Stimulated activated effector memory CD8-positive, alpha-beta T cell treated with anti-CD3 and anti-CD28 coated beads, Interleukin-12 subunit alpha, Interleukin-12 subunit beta, amount 100 ng/mL, for 72 hours (primary cell): Measurements from ENCODE around the gene VAC14.
"Not testable (repeated sequence)": the region's sequence is repeated elsewhere in the genome, so short reads cannot be mapped to it uniquely, and the experiment has no call there.

Experiments used
- ATAC-seq: fragments of 150-1000 bp; cut with Tn5 transposase; 2 replicates; pipeline ENCODE4 v1.10.0; 2021
- DNase-seq, 2 donors: peaks; one replicate each; pipeline ENCODE4 v3.0.0; 2021 to 2022; ENCODE audit warnings: low spot score in 2 of 2
- H3K27ac Mint-ChIP-seq: one replicate; pipeline ENCODE4 v1.8.0; 2022; ENCODE audit warnings: mild to moderate bottlenecking, mixed read lengths
- H3K36me3 Mint-ChIP-seq: one replicate; pipeline ENCODE4 v1.8.0; 2022; ENCODE audit warnings: mild to moderate bottlenecking, mixed read lengths
- H3K4me1 Mint-ChIP-seq: one replicate; pipeline ENCODE4 v1.8.0; 2022; ENCODE audit warnings: mixed read lengths
- H3K4me3 Mint-ChIP-seq: one replicate; pipeline ENCODE4 v1.8.0; 2022; ENCODE audit warnings: mild to moderate bottlenecking, mixed read lengths
- H3K9me3 Mint-ChIP-seq: one replicate; pipeline ENCODE4 v1.8.0; 2022; ENCODE audit warnings: mixed read lengths

Gene VAC14

DNA sequence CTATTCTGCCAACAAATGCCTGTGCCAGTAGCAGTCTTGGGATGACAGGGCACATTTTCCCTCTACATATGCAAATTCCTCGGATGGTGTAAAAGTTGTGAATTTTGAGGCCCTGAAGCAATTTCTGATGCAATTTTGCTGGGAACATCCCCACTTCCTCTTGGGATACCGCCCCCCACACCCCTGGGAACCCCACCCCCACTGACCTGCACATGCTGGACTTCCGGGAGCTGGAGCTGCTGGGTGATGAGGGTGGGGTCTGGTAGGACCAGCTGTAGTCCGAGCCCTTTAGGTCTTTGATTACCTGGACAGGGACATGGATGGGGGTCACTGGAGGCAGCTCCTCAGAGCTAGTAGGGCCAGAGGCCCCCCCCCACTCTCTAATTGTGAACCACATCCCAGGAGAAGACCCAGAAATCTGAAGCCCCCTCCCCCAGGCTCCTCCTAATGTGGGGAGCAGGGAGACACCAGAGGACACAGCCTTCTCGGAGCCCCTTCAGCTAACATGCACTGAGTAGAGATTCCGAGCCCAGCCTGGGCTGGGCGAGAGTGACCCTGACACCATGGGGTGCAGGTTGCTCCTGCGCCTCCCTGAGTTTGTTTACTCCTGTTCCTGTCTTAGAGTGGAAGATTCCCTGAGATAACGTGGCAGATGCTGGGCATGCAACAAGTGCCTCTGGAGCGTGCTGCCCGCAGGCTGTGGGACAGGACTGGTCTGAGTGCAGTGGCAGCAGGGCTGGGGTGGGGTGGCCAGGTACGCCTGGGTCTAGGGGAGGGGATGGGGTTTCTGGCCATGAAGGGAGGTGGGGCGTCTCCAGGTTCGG, 124.1 kb downstream of the VAC14 start:
- no peak for ATAC-seq
- Mint-ChIP-seq H3K9me3 (no peaks in the 10 kb centered on the region), H3K36me3 (no peaks in the 10 kb centered on the region), H3K4me1 (peaks cover 19% of the 10 kb centered on the region), H3K27ac (no peak overlapping the region), H3K4me3 (no peak overlapping the region)
- no peak for DNase-seq

DNA sequence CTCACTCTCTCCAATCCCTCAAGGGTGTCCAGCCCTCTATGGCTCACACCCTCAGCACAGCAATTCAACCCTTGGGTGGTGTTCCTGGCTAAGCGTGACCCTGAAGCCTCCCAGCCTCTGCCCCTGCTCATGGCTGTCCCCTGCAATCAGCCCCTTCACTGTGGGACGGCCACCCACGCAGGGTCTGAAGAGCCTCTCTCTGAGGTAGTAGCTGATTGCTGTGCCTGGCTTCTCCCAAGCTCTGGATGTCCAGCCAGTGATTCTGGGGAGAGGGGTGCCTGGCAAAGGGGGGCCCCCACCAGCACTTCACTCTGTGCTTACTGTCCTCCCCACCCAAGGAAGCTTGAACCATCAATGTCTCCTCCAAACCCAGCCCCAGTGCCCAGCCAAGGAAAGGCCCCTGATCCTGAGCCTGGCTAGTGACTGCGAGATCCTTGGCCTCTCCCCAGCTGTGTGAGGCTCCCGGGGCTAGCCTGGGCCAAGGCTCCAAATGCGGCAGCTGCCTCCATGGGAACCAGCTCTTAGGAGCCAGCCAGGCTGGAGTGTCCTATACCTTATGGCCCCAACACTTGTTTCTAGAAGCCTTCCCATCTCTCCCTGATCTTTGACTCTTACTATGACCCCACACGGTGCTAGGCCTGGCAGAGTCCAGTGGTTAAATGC, 125.0 kb downstream of the VAC14 start:
- H3K36me3 Mint-ChIP-seq, result no peaks in the 10 kb centered on the region
- H3K27ac Mint-ChIP-seq, result no peak overlapping the region
- ATAC-seq (no peak), DNase-seq (no peak)
- H3K4me3 Mint-ChIP-seq, result no peak overlapping the region
- peaks cover 19% of the 10 kb centered on the region for H3K4me1 Mint-ChIP-seq
- no peaks in the 10 kb centered on the region for H3K9me3 Mint-ChIP-seq

DNA sequence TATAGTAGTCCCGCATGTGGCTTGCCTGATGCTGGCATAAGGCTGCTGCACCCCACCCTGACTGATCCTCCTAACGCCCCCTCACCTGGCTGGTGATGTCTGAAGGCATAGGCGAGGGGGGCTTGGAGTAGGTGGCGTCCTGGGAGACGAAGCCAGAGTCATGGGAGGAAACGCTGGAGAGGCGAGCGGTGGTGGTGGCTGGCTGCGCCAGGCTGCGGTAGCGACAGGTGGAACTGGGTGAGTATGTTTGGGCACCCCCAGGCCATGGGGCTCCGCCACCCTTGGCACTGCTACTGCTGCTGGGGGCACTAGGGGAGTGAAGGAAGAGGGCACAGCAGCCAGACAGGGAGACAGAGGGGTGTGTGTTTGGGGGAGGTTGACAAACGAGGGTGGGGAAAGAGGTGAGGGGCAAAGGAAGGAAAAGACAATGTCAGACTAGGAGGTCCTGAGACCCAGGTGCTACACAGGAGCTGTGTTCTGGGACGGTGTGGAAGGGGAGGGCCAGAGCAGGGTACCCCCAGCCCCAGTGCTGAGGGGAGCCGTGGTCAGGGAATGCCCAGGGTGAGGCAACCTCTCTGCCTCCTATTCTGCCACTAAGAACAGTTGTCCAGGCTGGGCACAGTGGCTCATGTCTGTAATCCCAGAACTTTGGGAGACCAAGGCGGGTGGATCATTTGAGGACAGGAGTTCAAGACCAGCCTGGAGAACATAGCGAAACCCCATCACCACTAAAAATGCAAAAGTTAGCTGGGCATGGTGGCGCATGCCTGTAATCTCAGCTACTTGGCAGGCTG, 126.5 kb downstream of the VAC14 start:
- Mint-ChIP-seq H3K36me3 (no peaks in the 10 kb centered on the region), H3K4me1 (peaks cover 12% of the 10 kb centered on the region), H3K4me3 (no peak overlapping the region), H3K9me3 (no peaks in the 10 kb centered on the region), H3K27ac (no peak overlapping the region)
- ATAC-seq, result no peak
- no peak for DNase-seq

DNA sequence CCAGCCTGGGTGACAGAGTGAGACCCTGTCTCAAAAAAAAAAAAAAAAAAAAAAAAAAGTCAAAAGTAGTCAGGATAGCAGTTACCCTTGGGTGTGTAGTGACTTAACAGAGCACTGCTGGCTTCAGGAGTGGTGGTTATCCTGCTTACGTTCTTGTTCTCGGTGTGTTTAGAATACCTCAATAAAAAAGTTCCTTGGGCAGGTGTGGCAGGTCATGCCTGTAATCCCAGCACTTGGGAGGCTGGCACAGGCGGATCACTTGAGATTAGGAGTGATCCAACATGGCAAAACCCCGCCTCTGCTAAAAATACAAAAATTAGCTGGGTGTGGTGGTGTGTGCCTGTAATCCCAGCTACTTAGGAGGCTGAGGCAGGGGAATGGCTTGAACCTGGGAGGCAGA, 130.0 kb downstream of the VAC14 start:
- ATAC-seq, H3K9me3 Mint-ChIP-seq, DNase-seq, H3K4me3 Mint-ChIP-seq, H3K4me1 Mint-ChIP-seq, H3K27ac Mint-ChIP-seq, H3K36me3 Mint-ChIP-seq: not testable (repeated sequence)

GRCh38 chr16:70670175-70670574, 130.8 kb downstream of the VAC14 start:
- Mint-ChIP-seq H3K27ac (no peak overlapping the region), H3K4me3 (no peak overlapping the region), H3K9me3 (no peaks in the 10 kb centered on the region), H3K36me3 (no peaks in the 10 kb centered on the region), H3K4me1 (no peaks in the 10 kb centered on the region)
- ATAC-seq (no peak), DNase-seq (no peak)

- H3K4me3 Mint-ChIP-seq, result no peak overlapping the region
- DNase-seq (no peak), ATAC-seq (no peak)
- H3K9me3 Mint-ChIP-seq, result no peaks in the 10 kb centered on the region
- H3K4me1 Mint-ChIP-seq, result no peaks in the 10 kb centered on the region
- no peaks in the 10 kb centered on the region for H3K36me3 Mint-ChIP-seq
- H3K27ac Mint-ChIP-seq, result no peak overlapping the region
These were observed 134.9 kb downstream of the VAC14 start for GRCh38 chr16:70665806-70666735.

GRCh38 chr16:70665113-70665694, 135.8 kb downstream of the VAC14 start:
- ATAC-seq (no peak), DNase-seq (no peak)
- Mint-ChIP-seq H3K4me1 (no peaks in the 10 kb centered on the region), H3K36me3 (no peaks in the 10 kb centered on the region), H3K27ac (no peak overlapping the region), H3K9me3 (no peaks in the 10 kb centered on the region), H3K4me3 (no peak overlapping the region)

GRCh38 chr16:70664325-70665112, 136.4 kb downstream of the VAC14 start:
- no peak for ATAC-seq

GRCh38 chr16:70663524-70664324, 137.2 kb downstream of the VAC14 start:
- no peak for ATAC-seq
- no peaks in the 10 kb centered on the region for H3K9me3 Mint-ChIP-seq

More at GRCh38 chr16:70664325-70665112, 136.4 kb downstream of the VAC14 start:
- Mint-ChIP-seq H3K27ac (no peak overlapping the region), H3K4me1 (no peaks in the 10 kb centered on the region), H3K9me3 (no peaks in the 10 kb centered on the region), H3K4me3 (no peak overlapping the region), H3K36me3 (no peaks in the 10 kb centered on the region)
- DNase-seq, result no peak

GRCh38 chr16:70662991-70663523, 137.9 kb downstream of the VAC14 start:
- ATAC-seq (no peak), DNase-seq (no peak)
- no peak overlapping the region for H3K27ac Mint-ChIP-seq
- no peaks in the 10 kb centered on the region for H3K9me3 Mint-ChIP-seq
- H3K4me1 Mint-ChIP-seq, result no peaks in the 10 kb centered on the region
- no peaks in the 10 kb centered on the region for H3K36me3 Mint-ChIP-seq
- no peak overlapping the region for H3K4me3 Mint-ChIP-seq

More at GRCh38 chr16:70663524-70664324, 137.2 kb downstream of the VAC14 start:
- Mint-ChIP-seq H3K4me3 (no peak overlapping the region), H3K4me1 (no peaks in the 10 kb centered on the region), H3K36me3 (no peaks in the 10 kb centered on the region), H3K27ac (no peak overlapping the region)
- no peak for DNase-seq

DNA sequence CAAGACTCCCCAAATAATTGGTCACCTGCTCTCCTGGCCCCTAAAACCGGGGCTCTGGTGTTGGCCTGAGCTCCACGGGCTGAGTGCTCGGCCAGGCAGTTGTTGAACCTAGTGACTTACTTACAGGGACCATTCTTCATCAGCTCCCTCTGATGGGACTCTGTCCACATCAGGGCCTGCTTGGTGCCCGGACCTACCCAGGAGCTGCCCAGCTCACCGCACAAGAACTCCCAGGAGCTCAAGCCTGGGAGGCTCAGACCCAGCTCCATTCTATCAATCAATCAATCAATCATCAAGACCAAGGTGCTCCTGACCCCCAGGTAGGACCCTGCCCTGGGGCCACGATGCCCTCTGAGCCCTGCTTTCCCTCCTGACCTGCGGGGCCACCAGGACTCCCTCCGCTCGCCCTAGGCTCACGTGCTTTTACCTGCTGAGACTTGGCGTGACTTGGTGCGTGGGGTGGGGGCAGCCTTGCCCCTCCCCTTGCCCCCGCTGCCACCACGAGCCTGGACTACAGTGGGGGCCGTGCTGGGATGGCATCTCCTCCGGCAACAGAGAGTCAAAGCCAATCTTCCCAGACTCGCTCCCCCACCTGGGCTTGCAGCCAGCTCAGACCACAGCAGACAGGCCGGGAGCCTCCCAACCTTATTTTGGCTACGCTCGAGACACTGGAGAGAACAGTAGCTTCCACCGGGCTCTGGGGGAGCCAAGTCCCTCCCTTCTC, 138.9 kb downstream of the VAC14 start:
- no peak for ATAC-seq
- H3K4me3 Mint-ChIP-seq, result no peak overlapping the region
- no peaks in the 10 kb centered on the region for H3K4me1 Mint-ChIP-seq
- H3K36me3 Mint-ChIP-seq, result no peaks in the 10 kb centered on the region
- no peak for DNase-seq
- no peaks in the 10 kb centered on the region for H3K9me3 Mint-ChIP-seq
- H3K27ac Mint-ChIP-seq, result no peak overlapping the region

GRCh38 chr16:70661534-70661917, 139.4 kb downstream of the VAC14 start:
- DNase-seq (no peak), ATAC-seq (no peak)
- no peaks in the 10 kb centered on the region for H3K36me3 Mint-ChIP-seq
- H3K4me1 Mint-ChIP-seq, result no peaks in the 10 kb centered on the region
- no peak overlapping the region for H3K4me3 Mint-ChIP-seq
- no peaks in the 10 kb centered on the region for H3K9me3 Mint-ChIP-seq
- H3K27ac Mint-ChIP-seq, result no peak overlapping the region
